ENCODE measurements around the gene CSNK1A1.

GRCh38 chr5:149594206-149594895, 43.1 kb upstream of the CSNK1A1 start:
- TF ChIP-seq CTCF (IDR thresholded peaks at IDR 0.05 in 4 of 5, conservative IDR thresholded peaks at IDR 0.05 in 1 of 5) (no peak), POLR2A (IDR thresholded peaks at IDR 0.05) (no peak)
